ENCODE measurements around the gene PGPEP1. TPM values are rescaled to one million over a fixed set of nuclear protein-coding genes. Genes with fewer than 3 reads are reported as not detected.

Gene PGPEP1
- total RNA-seq, 1 experiment from 2014 or later = 13.6 TPM

Small RNAs within 50 kb of the gene (small RNA-seq; reads per million reads assigned to genes)
- gene MIR3189 (not detected), gene RN7SL513P (not detected)

Other genes starting within 250 kb of the PGPEP1 start
- gene MAST3, start 242.8 kb upstream of the PGPEP1 start, total RNA-seq (2014; rRNA removed; shearing (Covaris generic); ENCODE audit: low replicate concordance) = 7.7 and 17.9 TPM in 2 replicates
- 5.1 and 5.7 TPM in 2 replicates for gene PIK3R2, start 187.4 kb upstream of the PGPEP1 start, total RNA-seq (2014; rRNA removed; shearing (Covaris generic); ENCODE audit: low replicate concordance)
- gene IFI30, start 166.8 kb upstream of the PGPEP1 start, total RNA-seq (2014; rRNA removed; shearing (Covaris generic); ENCODE audit: low replicate concordance) = 256 and 416 TPM in 2 replicates
- 17.0 and 24.2 TPM in 2 replicates for gene MPV17L2, start 147.4 kb upstream of the PGPEP1 start, total RNA-seq (2014; rRNA removed; shearing (Covaris generic); ENCODE audit: low replicate concordance)
- gene RAB3A, start 136.6 kb upstream of the PGPEP1 start, total RNA-seq (2014; rRNA removed; shearing (Covaris generic); ENCODE audit: low replicate concordance) = 2.5 and 6.2 TPM in 2 replicates
- not detected in 2 replicates for gene PDE4C, start 114.2 kb upstream of the PGPEP1 start, total RNA-seq (2014; rRNA removed; shearing (Covaris generic); ENCODE audit: low replicate concordance)
- 0.37 and 0.87 TPM in 2 replicates for gene IQCN, start 66.1 kb upstream of the PGPEP1 start, total RNA-seq (2014; rRNA removed; shearing (Covaris generic); ENCODE audit: low replicate concordance)
- gene JUND, start 59.0 kb upstream of the PGPEP1 start, total RNA-seq (2014; rRNA removed; shearing (Covaris generic); ENCODE audit: low replicate concordance) = 69.5 and 274 TPM in 2 replicates
- gene LSM4, start 17.5 kb upstream of the PGPEP1 start, total RNA-seq (2014; rRNA removed; shearing (Covaris generic); ENCODE audit: low replicate concordance) = 198 and 359 TPM in 2 replicates
- 0.97 TPM in 1 of 2 replicates, not detected in the other for gene GDF15, start 45.6 kb downstream of the PGPEP1 start, total RNA-seq (2014; rRNA removed; shearing (Covaris generic); ENCODE audit: low replicate concordance)
- gene LRRC25, start 57.0 kb downstream of the PGPEP1 start, total RNA-seq (2014; rRNA removed; shearing (Covaris generic); ENCODE audit: low replicate concordance) = 1.6 and 2.2 TPM in 2 replicates
- gene SSBP4, start 78.8 kb downstream of the PGPEP1 start, total RNA-seq (2014; rRNA removed; shearing (Covaris generic); ENCODE audit: low replicate concordance) = 22.5 and 73.2 TPM in 2 replicates
- 4.1 and 10.0 TPM in 2 replicates for gene ISYNA1, start 97.5 kb downstream of the PGPEP1 start, total RNA-seq (2014; rRNA removed; shearing (Covaris generic); ENCODE audit: low replicate concordance)
- 10.9 and 14.8 TPM in 2 replicates for gene ELL, start 181.5 kb downstream of the PGPEP1 start, total RNA-seq (2014; rRNA removed; shearing (Covaris generic); ENCODE audit: low replicate concordance)
- 92.6 and 255 TPM in 2 replicates for gene FKBP8, start 203.0 kb downstream of the PGPEP1 start, total RNA-seq (2014; rRNA removed; shearing (Covaris generic); ENCODE audit: low replicate concordance)
- gene KXD1, start 217.3 kb downstream of the PGPEP1 start, total RNA-seq (2014; rRNA removed; shearing (Covaris generic); ENCODE audit: low replicate concordance) = 103 and 128 TPM in 2 replicates
- 881 and 1,597 TPM in 2 replicates for gene UBA52, start 231.3 kb downstream of the PGPEP1 start, total RNA-seq (2014; rRNA removed; shearing (Covaris generic); ENCODE audit: low replicate concordance)
- gene REX1BD, start 248.2 kb downstream of the PGPEP1 start, total RNA-seq (2014; rRNA removed; shearing (Covaris generic); ENCODE audit: low replicate concordance) = 45.7 and 76.8 TPM in 2 replicates

Measured in Karpas-422 (cell line).